NCI-H2107 treated with DMSO at 0.1 percent for 48 hours (cell line): ENCODE results near the gene CLDND1.

ENCODE experiments used
- DNase-seq: peaks from one replicate; lab custom pipeline; 2025; ENCODE audit not compliant: unreplicated experiment; lab: John Stamatoyannopoulos, UW

CLDND1 gene

GRCh38 chr3:98519351-98519750 lies 3.4 kb downstream of the CLDND1 start:
- DNase-seq, result no peak

DNA sequence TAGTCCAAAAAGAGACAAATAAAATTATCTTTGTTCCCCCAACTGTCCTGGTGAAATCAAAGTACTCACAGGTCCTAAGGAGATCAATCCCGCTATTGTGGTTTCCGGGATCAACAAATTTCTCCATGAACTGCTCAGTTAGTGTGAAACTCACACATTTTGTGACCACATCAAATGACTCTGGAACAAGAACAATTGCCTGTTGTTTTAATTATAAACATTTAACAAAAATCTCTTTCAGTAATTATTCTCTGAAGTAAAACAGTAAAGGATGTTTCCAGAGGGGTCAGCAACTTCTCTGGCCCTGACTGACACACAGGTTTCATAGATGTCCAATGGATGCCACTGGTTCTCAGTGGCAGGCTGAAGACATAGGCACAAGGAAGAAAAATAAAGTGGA lies 3.9 kb downstream of the CLDND1 start:
- no peak for DNase-seq

GRCh38 chr3:98514948-98515347 lies 7.8 kb downstream of the CLDND1 start:
- no peak for DNase-seq

DNA sequence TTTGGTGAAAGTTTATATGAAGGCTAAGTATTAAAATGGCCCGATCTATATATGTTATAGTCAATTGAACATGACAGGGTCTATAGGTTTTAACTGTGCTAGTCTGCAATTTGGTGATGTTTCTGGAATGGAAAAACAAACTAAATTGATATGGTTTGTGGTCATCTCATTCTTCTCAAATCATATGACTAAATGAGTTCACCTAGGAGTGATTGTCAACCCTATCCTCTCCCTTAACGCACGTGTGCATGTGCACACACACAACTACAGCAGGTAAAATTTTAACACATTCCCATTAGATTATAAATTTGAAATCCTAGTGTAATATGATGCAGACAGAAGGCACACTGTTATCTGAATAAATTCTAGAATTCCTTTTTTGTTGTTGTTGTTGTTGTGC lies 9.0 kb downstream of the CLDND1 start:
- DNase-seq, result no peak

DNA sequence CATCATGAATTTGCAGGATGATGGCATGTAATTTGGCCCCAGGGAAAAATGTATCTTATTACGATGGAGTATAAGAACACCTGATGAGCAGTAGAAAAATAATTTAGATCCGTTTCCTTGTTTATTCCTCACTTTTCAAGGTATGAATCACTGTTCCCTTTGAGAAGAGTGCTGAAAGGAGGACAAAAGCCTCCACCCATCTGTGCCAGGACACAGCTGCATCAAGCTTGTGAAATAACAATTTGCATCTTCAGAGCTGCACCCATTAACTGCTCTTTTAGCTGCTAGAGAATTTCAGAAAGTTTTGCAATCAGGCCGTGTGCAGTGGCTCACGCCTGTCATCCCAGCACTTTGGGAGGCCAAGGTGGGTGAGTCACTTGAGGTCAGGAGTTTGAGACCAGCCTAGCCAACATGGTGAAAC lies 9.6 kb downstream of the CLDND1 start:
- DNase-seq, result no peak

DNA sequence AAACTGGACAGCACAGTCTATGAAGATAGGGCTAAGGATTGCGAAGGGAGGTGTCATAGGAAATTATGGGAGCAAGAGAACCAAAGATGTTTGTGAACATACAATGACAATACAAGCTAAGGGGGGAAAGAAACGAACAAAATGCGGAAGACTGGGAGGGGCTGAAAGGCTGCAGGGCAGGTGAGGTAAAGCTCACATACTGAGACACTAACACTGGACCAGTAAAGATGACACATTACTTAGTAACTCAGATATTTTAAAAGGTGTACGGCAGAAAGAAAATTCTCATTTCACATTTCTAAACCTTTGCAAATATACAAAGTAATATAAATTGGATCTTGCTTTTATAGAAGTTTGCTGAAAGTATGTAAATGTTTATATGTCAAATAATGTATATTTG lies 10.1 kb downstream of the CLDND1 start:
- no peak for DNase-seq

GRCh38 chr3:98508582-98508981 lies 14.1 kb downstream of the CLDND1 start:
- DNase-seq, result no peak

GRCh38 chr3:98504539-98504938 lies 18.2 kb downstream of the CLDND1 start:
- no peak for DNase-seq

DNA sequence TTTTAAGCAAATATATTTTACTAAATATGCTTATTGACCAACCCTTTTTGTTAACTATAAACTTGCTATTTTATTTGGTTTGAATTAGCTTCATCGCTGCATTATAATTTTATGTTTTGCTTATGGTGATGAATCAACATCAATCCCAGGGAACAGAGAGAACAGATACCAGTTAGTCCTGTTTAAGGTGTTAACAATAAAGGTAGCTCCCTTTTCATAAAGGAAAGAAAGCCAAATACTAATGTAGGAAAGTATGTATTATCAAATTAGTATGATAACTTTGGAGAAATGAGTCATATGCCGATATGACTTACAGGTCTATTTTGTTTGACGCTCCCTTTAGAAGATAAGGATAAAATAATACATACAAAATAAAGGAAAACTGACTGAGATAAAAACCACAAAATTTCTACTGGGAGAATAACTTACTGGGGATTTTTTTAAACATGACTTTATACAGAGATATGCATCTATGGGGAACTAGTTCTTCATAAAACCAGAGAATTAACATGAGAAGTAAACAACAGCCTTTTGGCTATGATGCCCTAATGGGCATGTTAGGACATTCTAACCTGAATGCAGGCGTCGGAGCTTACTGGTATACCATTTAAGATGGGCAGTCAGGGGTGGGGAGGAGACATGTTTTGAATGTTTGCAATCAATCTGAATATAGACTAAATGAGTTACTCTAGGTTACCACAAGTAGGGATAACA lies 20.7 kb downstream of the CLDND1 start:
- no peak for DNase-seq

GRCh38 chr3:98501270-98501669 lies 21.4 kb downstream of the CLDND1 start:
- DNase-seq, result no peak

GRCh38 chr3:98500019-98500418 lies 22.7 kb downstream of the CLDND1 start:
- no peak for DNase-seq

DNA sequence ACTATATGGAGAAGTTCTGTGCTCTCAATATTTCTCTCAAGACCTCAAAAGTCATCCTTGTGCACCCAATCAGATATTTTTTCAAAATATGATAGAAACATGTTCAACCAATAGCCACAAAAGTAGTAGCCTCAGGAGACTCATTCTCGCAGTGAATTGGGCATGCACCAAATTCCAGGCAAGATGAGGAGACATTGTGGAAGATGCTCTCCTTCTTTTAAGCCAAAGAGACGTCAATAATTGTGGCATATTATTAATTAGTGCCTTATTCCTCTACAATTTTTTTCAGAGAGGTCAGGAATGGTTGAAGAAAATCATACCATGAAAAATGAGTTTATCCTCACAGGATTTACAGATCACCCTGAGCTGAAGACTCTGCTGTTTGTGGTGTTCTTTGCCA lies 25.3 kb downstream of the CLDND1 start, which contains the start of gene OR5K2:
OR5K2 (plus strand) TSS at position 301 of the 400 bp plus-strand sequence; CDS start at position 301, 0 bp downstream.
- DNase-seq, result no peak

GRCh38 chr3:98483626-98484025 lies 39.1 kb downstream of the CLDND1 start:
- no peak for DNase-seq

DNA sequence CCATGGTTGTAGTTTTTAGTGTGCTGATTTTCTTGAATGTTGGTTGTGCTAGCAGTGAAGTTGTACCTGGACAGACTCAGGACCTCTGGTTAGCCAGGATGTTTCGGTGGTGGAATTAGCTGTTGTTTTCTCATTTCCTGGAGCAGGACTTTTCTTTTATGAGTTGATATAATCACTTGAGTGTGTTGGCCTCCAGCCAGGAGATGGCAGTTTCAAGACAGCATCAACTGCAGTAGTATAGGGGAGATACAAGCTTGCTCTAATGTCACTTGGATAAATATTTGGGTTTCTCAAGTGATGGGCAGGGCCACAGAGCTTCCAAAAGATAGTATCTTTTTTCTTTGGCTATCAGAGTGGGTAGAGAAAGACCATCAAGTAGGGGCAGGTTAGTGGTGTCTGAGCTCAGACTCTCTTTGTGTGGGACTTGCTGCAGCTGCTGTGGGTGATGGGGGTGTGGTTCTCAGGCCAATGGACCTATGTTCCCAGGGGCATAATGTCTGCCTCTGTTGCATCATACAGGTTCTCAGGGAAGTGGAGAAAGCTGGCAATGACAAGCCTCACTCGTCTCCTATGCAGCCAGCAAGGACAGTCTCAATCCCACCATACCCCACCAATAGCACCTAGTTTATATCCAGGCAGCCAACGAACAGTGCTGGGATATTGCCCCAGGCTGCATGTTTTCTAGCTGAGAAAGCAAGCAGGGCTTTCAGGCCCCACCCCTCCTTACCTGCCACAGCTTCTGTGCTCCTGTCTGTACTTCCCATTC lies 39.8 kb downstream of the CLDND1 start:
- DNase-seq, result no peak
